NT2/D1 (cell line): ENCODE results near the gene DYSF.

Source experiments
- DNase-seq: peaks from one replicate; pipeline ENCODE4 v3.0.0-alpha.2; 2011; ENCODE audit warnings: low read depth, low spot score
- H3K27me3 ChIP-seq: 2 replicates; pipeline ENCODE4 v1.6.0; 2011; ENCODE audit warnings: mild to moderate bottlenecking; ENCODE audit not compliant: insufficient read length, insufficient read depth
- H3K36me3 ChIP-seq: 2 replicates; pipeline ENCODE4 v1.6.1; 2011; ENCODE audit warnings: mild to moderate bottlenecking, low read length, mixed read lengths; ENCODE audit not compliant: insufficient read depth, insufficient read length
- H3K4me1 ChIP-seq: 2 replicates; pipeline ENCODE4 v1.5.1; 2011; ENCODE audit not compliant: insufficient read depth, insufficient read length
- H3K4me3 ChIP-seq: 2 replicates; pipeline ENCODE4 v1.5.1; 2011; ENCODE audit warnings: low read depth; ENCODE audit not compliant: insufficient read length
- H3K9ac ChIP-seq: 2 replicates; pipeline ENCODE4 v1.6.0; 2011; ENCODE audit warnings: low read depth; ENCODE audit not compliant: insufficient read length
- H3K9me3 ChIP-seq: 2 replicates; pipeline ENCODE4 v1.5.1; 2011; ENCODE audit warnings: mild to moderate bottlenecking, low read length; ENCODE audit not compliant: insufficient read depth
- SUZ12 ChIP-seq: IDR thresholded peaks from 2 replicates; pipeline ENCODE4 v1.6.1; 2011; ENCODE audit not compliant: insufficient read length, insufficient read depth; ENCODE audit errors: extremely low read depth
- YY1 ChIP-seq: IDR thresholded peaks from 2 replicates; pipeline ENCODE4 v1.6.1; 2011; ENCODE audit not compliant: insufficient read length, insufficient read depth
- ZNF274 ChIP-seq: IDR thresholded peaks from 2 replicates; pipeline ENCODE4 v1.6.1; 2011; ENCODE audit warnings: mild to moderate bottlenecking, low read depth, low read length

Gene DYSF

GRCh38 chr2:71605173-71605641, 151.8 kb downstream of the DYSF start:
- Histone ChIP-seq H3K9me3 (no peaks in the 10 kb centered on the region), H3K27me3 (peaks cover 63% of the 10 kb centered on the region), H3K4me3 (no peak overlapping the region), H3K4me1 (peaks cover 16% of the 10 kb centered on the region), H3K36me3 (peaks cover 4% of the 10 kb centered on the region), H3K9ac (no peak overlapping the region)
- no peak for DNase-seq
- no peak for TF ChIP-seq ZNF274
- TF ChIP-seq SUZ12, result no peak
- no peak for TF ChIP-seq YY1

- H3K27me3 ChIP-seq, result peaks cover 63% of the 10 kb centered on the region
- H3K4me1 ChIP-seq, result peaks cover 16% of the 10 kb centered on the region
- TF ChIP-seq YY1, result no peak
- TF ChIP-seq SUZ12, result no peak
- DNase-seq, result no peak
- H3K36me3 ChIP-seq, result peaks cover 4% of the 10 kb centered on the region
- no peak overlapping the region for H3K9ac ChIP-seq
- H3K9me3 ChIP-seq, result no peaks in the 10 kb centered on the region
- H3K4me3 ChIP-seq, result no peak overlapping the region
Measured at GRCh38 chr2:71605781-71606241, 152.4 kb downstream of the DYSF start.

- Histone ChIP-seq H3K36me3 (peaks cover 3% of the 10 kb centered on the region), H3K4me1 (peaks cover 16% of the 10 kb centered on the region), H3K9me3 (no peaks in the 10 kb centered on the region), H3K4me3 (no peak overlapping the region), H3K27me3 (peaks cover 58% of the 10 kb centered on the region), H3K9ac (no peak overlapping the region)
- DNase-seq, result no peak
- TF ChIP-seq SUZ12, result no peak
- TF ChIP-seq YY1, result no peak
- no peak for TF ChIP-seq ZNF274
Measured at GRCh38 chr2:71606244-71606643, 152.9 kb downstream of the DYSF start.

- no peak for TF ChIP-seq SUZ12
- no peak for TF ChIP-seq YY1
- TF ChIP-seq ZNF274, result no peak
- no peak overlapping the region for H3K4me3 ChIP-seq
- H3K9ac ChIP-seq, result no peak overlapping the region
- H3K9me3 ChIP-seq, result no peaks in the 10 kb centered on the region
- H3K36me3 ChIP-seq, result no peaks in the 10 kb centered on the region
- peaks cover 48% of the 10 kb centered on the region for H3K27me3 ChIP-seq
- H3K4me1 ChIP-seq, result peaks cover 16% of the 10 kb centered on the region
- no peak for DNase-seq
Measured at GRCh38 chr2:71607151-71607889, 154.0 kb downstream of the DYSF start.

GRCh38 chr2:71608034-71608433, 154.7 kb downstream of the DYSF start:
- no peaks in the 10 kb centered on the region for H3K9me3 ChIP-seq
- peaks cover 4% of the 10 kb centered on the region for H3K36me3 ChIP-seq
- no peak for TF ChIP-seq SUZ12
- H3K27me3 ChIP-seq, result peaks cover 41% of the 10 kb centered on the region
- no peak overlapping the region for H3K4me3 ChIP-seq
- DNase-seq, result no peak
- H3K9ac ChIP-seq, result no peak overlapping the region
- H3K4me1 ChIP-seq, result peaks cover 16% of the 10 kb centered on the region

GRCh38 chr2:71608441-71608840, 155.1 kb downstream of the DYSF start:
- no peak overlapping the region for H3K4me3 ChIP-seq
- TF ChIP-seq ZNF274 (no peak), SUZ12 (no peak), YY1 (no peak)
- H3K27me3 ChIP-seq, result peaks cover 37% of the 10 kb centered on the region
- DNase-seq, result no peak
- H3K4me1 ChIP-seq, result peaks cover 16% of the 10 kb centered on the region
- H3K9me3 ChIP-seq, result no peaks in the 10 kb centered on the region
- no peak overlapping the region for H3K9ac ChIP-seq
- H3K36me3 ChIP-seq, result peaks cover 4% of the 10 kb centered on the region

GRCh38 chr2:71609029-71609428, 155.7 kb downstream of the DYSF start:
- Histone ChIP-seq H3K9me3 (no peaks in the 10 kb centered on the region), H3K36me3 (peaks cover 7% of the 10 kb centered on the region), H3K4me3 (no peak overlapping the region), H3K27me3 (peaks cover 31% of the 10 kb centered on the region), H3K4me1 (peaks cover 12% of the 10 kb centered on the region), H3K9ac (no peak overlapping the region)
- no peak for TF ChIP-seq ZNF274
- TF ChIP-seq YY1, result no peak
- TF ChIP-seq SUZ12, result no peak
- DNase-seq, result no peak

GRCh38 chr2:71609441-71609840, 156.1 kb downstream of the DYSF start:
- DNase-seq, result no peak
- TF ChIP-seq SUZ12 (no peak), YY1 (no peak), ZNF274 (no peak)
- H3K27me3 ChIP-seq, result peaks cover 27% of the 10 kb centered on the region
- H3K9ac ChIP-seq, result no peak overlapping the region
- H3K36me3 ChIP-seq, result peaks cover 8% of the 10 kb centered on the region
- H3K4me1 ChIP-seq, result peaks cover 12% of the 10 kb centered on the region
- no peaks in the 10 kb centered on the region for H3K9me3 ChIP-seq
- H3K4me3 ChIP-seq, result no peak overlapping the region
